Smooth muscle cell (in vitro differentiated cells): ENCODE data around the gene UFSP2. TPM values are rescaled to one million over a fixed set of nuclear protein-coding genes. Genes with fewer than 3 reads are reported as not detected.

Experiments
- DNase-seq: peaks from one replicate; lab custom pipeline; 2025; ENCODE audit not compliant: unreplicated experiment; lab: John Stamatoyannopoulos, UW
- H2AFZ ChIP-seq: fragments of 200-600 bp; sonication (generic); 2 replicates; pipeline ENCODE4 v1.6.0; 2016; ENCODE audit warnings: antibody characterized with exemption, low read depth, mild to moderate bottlenecking
- H3F3A ChIP-seq: fragments of 200-600 bp; sonication (generic); 2 replicates; pipeline ENCODE4 v1.6.0; 2017; ENCODE audit warnings: antibody characterized with exemption, low read depth
- H3K27ac ChIP-seq: fragments of 200-600 bp; sonication (generic); 2 replicates; pipeline ENCODE4 v1.5.1; 2016; ENCODE audit warnings: low read depth, mild to moderate bottlenecking
- H3K27me3 ChIP-seq: fragments of 200-600 bp; sonication (generic); 2 replicates; pipeline ENCODE4 v1.6.1; 2016; ENCODE audit warnings: low read depth, mild to moderate bottlenecking
- H3K36me3 ChIP-seq: fragments of 200-600 bp; sonication (generic); 2 replicates; pipeline ENCODE4 v1.5.1; 2016; ENCODE audit warnings: low read depth
- H3K4me1 ChIP-seq: fragments of 200-600 bp; sonication (generic); 2 replicates; pipeline ENCODE4 v1.5.1; 2016; ENCODE audit warnings: low read depth
- H3K4me2 ChIP-seq: fragments of 200-600 bp; sonication (generic); 2 replicates; pipeline ENCODE4 v1.6.0; 2016; ENCODE audit warnings: mild to moderate bottlenecking
- H3K4me3 ChIP-seq: fragments of 200-600 bp; sonication (generic); 2 replicates; pipeline ENCODE4 v1.5.1; 2016; ENCODE audit warnings: mild to moderate bottlenecking
- H3K79me2 ChIP-seq: fragments of 200-600 bp; sonication (generic); 2 replicates; pipeline ENCODE4 v1.6.0; 2016; ENCODE audit warnings: low read depth, mild to moderate bottlenecking
- H3K9ac ChIP-seq: fragments of 200-600 bp; sonication (generic); 2 replicates; pipeline ENCODE4 v1.6.0; 2016; ENCODE audit warnings: low read depth
- H3K9me3 ChIP-seq: fragments of 200-600 bp; sonication (generic); replicated peaks from 2 replicates; pipeline ENCODE4 v1.5.1; 2016; ENCODE audit warnings: low read depth
- H4K20me1 ChIP-seq: fragments of 200-600 bp; sonication (generic); 2 replicates; pipeline ENCODE4 v1.6.0; 2016; ENCODE audit warnings: low read depth
- CTCF ChIP-seq: fragments of 200-600 bp; sonication (generic); IDR thresholded peaks from 2 replicates; pipeline ENCODE4 v1.5.1; 2017; ENCODE audit warnings: borderline replicate concordance, mild to moderate bottlenecking, antibody characterized with exemption; ENCODE audit not compliant: insufficient read depth, poor library complexity, severe bottlenecking
- WGBS: methylation state at CpG from one replicate; pipeline ENCODE4 v1.1.7; 2016; ENCODE audit warnings: low lambda C conversion rate; 5-methylcytosine and 5-hydroxymethylcytosine counted together
- polyA plus RNA-seq: library from polyadenylated mRNA; unstranded; fragments of >200 nt; fragmentation: Nextera tagmentation; extraction: Ambion mirVana; gene quantifications from 2 replicates; pipeline ENCODE4 v1.2.1, GENCODE V29; 2016
- total RNA-seq: library from RNA; depleted of rRNA; stranded (reverse); fragments of >200 nt; gene quantifications from 2 replicates; pipeline ENCODE4 v1.2.3, GENCODE V29; 2014

Gene UFSP2
- total and polyA plus RNA-seq, 2 experiments from 2014 or later = 36.6 to 65.0 TPM

GRCh38 chr4:185381288-185382196 lies 44.2 kb downstream of the UFSP2 start:
- Histone ChIP-seq H2AFZ (no peak overlapping the region), H3K27ac (no peak overlapping the region), H3K4me1 (no peaks in the 10 kb centered on the region), H4K20me1 (no peaks in the 10 kb centered on the region), H3K27me3 (no peaks in the 10 kb centered on the region), H3K79me2 (no peaks in the 10 kb centered on the region), H3K4me3 (no peak overlapping the region), H3K36me3 (no peaks in the 10 kb centered on the region), H3K9ac (no peak overlapping the region), H3K4me2 (no peak overlapping the region), H3K9me3 (no peaks in the 10 kb centered on the region), H3F3A (no peaks in the 10 kb centered on the region)
- DNase-seq = no peak
- 71% methylated on average over 4 of the region's 4 CpGs for WGBS
- no peak for TF ChIP-seq CTCF

- WGBS = 96% methylated on average over 1 of the region's 1 CpG
- Histone ChIP-seq H4K20me1 (no peaks in the 10 kb centered on the region), H3K9me3 (no peaks in the 10 kb centered on the region), H3K4me3 (no peak overlapping the region), H2AFZ (no peak overlapping the region), H3K4me1 (no peaks in the 10 kb centered on the region), H3F3A (no peaks in the 10 kb centered on the region), H3K4me2 (no peak overlapping the region), H3K36me3 (no peaks in the 10 kb centered on the region), H3K27me3 (no peaks in the 10 kb centered on the region), H3K27ac (no peak overlapping the region), H3K9ac (no peak overlapping the region), H3K79me2 (no peaks in the 10 kb centered on the region)
- no peak for TF ChIP-seq CTCF
- no peak for DNase-seq
These were observed 45.4 kb downstream of the UFSP2 start for GRCh38 chr4:185380320-185380719.

GRCh38 chr4:185379326-185380295 lies 46.2 kb downstream of the UFSP2 start:
- DNase-seq = no peak
- Histone ChIP-seq H3K27ac (no peak overlapping the region), H3K4me1 (no peaks in the 10 kb centered on the region), H4K20me1 (no peaks in the 10 kb centered on the region), H3K4me2 (no peak overlapping the region), H3K4me3 (no peak overlapping the region), H2AFZ (no peak overlapping the region), H3K79me2 (no peaks in the 10 kb centered on the region), H3K9ac (no peak overlapping the region), H3F3A (no peaks in the 10 kb centered on the region), H3K9me3 (no peaks in the 10 kb centered on the region), H3K27me3 (no peaks in the 10 kb centered on the region), H3K36me3 (no peaks in the 10 kb centered on the region)
- TF ChIP-seq CTCF = no peak
- 94% methylated on average over 13 of the region's 13 CpGs for WGBS
